ENCODE data around the gene ZBTB32. TPM values are rescaled to one million over a fixed set of nuclear protein-coding genes. Genes with fewer than 3 reads are reported as not detected.

Gene ZBTB32
- total RNA-seq, 1 experiment from 2014 or later = 0.06 TPM

DNA sequence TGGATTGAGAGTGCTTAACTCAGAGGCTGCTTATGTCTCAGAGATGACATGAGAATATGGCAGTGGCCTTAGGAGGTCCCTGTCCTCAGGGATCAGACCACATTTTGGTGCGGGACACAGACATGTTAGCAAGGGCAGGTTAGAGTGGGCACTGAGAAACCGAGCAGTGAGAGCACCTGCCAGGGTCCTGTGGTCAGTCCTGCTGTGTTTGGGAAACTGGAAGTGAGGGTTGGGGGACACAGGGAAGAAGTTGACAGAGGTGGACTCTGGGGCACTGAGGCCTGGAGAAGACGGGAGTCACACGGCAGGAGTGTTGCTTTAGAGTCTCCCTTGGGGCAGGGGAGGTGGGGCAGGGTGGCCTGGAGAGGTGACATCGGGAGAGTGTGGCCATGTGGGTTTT, 30.5 kb downstream of the ZBTB32 start:
- DNase-seq (ENCODE audit: low read depth) = no peak

DNA sequence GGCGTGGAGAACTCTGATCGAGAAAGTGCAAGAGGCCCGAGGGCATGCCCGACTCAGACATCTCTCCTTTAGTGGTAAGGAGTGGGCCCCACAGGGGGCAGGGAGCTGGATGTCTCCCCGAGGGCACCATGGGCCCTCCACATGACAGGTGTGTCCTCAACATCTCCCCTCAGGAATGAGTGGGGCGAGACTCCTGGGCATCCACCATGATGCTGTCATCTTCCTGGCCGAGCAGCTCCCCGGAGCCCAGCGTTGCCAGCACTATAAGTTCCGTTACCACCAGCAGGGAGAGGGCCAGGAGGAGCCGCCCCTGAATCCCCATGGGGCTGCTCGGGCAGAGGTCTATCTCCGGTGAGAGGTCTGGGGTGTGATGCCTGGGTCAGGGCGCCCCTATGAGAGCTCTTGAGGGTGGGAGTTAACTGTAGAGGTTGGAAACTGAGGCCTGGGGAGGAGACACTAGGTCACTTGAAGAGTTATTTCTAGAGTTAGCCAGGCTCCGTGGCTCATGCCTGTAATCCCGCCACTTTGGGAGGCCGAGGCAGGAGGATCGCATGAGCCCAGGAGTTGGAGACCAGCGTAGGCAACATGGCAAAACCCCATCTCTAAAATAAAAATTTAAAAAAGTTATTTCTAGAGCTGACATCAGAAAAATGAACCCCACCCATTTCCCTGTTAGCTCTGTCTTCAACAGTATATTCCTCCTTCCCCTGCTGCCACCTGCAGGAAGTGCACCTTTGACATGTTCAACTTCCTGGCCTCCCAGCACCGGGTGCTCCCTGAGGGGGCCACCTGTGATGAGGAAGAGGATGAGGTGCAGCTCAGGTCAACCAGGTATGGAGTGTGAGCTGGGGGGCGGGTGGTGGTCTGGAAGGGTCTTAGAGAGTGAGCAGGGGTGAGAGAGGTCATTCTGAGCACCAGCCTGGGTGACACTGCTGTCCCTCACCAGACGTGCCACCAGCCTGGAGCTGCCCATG, 32.8 kb downstream of the ZBTB32 start:
- no peak for DNase-seq (ENCODE audit: low read depth)

DNA sequence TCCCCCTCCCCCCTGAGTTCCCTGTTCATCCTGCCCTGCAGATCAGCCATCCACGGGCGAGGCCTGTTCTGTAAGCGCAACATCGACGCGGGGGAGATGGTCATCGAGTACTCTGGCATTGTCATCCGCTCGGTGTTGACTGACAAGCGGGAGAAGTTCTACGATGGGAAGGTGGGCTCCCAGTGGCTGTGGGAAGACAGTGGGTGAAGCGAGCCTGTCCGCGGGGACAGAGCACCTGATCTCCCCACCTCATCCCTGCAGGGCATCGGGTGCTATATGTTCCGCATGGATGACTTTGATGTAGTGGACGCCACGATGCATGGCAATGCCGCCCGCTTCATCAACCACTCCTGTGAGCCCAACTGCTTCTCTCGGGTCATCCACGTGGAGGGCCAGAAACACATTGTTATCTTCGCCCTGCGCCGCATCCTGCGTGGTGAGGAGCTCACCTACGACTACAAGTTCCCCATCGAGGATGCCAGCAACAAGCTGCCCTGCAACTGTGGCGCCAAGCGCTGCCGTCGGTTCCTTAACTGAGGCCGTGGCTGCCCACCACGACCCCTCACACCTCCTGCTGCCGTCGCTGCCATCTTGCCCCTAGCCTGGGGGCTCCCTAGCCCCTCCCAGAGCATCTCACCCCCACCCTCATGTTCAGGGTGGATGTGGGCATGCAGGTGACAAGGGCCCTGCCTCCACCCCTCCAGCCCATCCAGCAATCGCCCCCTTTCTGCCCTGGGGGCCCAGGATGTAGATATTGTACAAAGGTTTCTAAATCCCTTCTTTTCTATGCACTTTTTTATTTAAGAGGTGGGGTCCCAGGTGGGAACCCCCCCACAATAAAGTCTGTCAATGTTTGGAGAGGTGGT, 33.9 kb downstream of the ZBTB32 start:
- no peak for DNase-seq (ENCODE audit: low read depth)

DNA sequence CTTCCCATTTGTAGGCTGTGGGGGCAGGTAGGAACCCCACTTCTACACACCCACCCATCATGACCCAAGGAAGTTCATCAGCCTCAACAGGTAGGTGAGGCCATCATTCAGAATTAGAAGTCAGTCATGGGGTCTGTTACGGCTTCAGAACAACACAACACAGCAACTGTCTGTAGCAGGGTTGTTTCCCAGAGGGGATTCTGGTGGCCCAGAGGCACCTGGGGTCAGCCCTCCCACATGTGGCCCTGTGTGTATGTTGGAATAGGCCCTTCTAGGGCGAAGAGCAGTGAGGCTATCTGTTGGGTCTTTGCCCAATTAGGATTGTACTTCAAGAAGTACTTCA, 34.5 kb downstream of the ZBTB32 start:
- no peak for DNase-seq (ENCODE audit: low read depth)

DNA sequence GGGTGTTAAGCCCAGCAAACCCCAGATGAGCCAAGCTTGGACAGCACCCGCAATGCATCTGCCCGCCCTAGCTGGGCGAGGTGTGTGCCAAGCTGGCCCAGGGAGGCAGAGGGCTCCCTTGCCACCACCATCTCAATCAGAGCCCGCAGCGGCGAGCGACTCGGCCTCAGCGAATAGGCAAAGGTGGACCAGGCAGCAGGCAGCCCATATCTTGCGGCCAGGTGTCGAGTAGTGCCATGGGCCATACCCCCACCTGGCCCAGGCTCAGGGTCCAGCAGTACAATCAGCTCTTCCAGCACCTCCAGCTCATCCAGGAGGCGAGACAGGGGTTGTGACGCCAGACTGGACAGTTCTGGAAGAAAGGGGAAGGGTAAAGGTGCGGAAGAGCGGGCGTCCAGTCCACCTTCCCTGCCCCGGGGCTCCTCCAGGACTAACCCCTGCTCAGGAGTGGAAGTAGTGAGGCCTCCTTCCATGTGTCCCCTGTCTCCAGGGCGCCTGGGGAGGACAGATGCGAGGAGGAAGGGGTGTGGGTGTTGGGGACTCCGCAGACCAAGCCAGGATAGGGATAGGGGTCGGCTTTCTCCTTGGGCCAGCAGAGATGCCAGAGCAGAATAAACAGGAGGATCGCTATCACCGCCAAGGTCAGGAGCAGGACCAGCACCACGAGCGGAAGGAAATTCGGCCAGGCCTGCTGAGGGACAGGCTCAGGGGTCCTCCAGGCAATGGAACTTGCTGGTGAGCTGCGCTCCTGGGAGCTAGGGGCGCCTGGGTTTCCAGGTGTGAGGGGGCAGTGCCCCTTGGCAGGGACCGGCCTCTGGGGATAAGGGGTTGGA, 35.1 kb downstream of the ZBTB32 start:
- DNase-seq (ENCODE audit: low read depth) = no peak

DNA sequence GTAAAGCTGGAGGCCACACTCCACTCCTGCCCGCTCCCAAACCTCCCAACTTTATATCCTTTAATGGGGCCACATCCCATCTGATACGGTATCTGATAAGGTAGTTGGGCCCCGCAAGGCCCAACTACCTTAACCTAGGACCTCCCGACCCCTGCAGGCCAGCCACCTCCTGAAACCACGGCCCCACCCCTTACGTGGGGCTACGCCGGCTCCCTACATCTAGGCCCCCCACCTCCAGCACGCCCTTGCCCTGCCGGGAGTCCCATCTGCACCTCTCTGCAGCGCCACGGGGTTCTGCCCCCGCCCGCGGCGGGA, 35.7 kb downstream of the ZBTB32 start:
- DNase-seq (ENCODE audit: low read depth) = no peak

DNA sequence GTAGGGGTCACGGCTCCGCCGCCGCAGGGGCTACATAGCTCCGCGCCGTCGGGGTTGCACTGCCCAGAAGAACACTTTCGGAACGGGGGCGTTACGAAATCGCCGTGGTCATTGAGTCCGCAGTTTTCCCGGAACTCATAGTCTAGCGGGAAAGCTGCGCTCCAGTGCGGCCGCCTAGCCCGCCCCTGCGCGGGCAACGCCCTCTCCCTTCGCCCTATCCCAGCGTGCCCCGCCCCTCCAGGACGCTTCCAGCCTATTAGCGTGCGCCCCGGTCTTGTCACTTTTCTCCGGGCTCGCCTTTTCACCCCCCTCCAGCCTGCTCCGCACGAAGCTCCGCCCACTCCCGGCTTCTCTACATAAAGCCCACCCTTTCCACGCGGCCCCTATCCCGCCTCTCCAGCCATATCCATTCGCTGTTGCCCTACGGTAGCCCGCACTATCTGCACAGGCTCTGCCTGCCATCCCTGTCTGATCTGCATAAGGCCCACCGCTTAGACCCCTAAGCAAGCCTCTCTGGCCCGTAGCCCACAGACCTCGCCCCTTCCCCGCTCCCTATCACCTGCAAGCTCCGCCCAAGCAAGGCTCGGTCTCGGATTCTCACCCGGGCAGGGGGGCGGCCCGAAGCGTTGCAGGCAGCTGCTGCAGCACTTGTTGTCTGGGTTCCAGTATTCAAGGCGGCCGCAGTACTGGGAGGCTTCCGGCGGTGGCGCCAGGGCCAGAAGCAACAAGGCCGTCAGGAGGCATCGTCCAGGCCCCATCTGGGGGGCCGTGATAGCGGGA, 36.3 kb downstream of the ZBTB32 start:
- peak; percentile 99 for DNase-seq (ENCODE audit: low read depth)

DNA sequence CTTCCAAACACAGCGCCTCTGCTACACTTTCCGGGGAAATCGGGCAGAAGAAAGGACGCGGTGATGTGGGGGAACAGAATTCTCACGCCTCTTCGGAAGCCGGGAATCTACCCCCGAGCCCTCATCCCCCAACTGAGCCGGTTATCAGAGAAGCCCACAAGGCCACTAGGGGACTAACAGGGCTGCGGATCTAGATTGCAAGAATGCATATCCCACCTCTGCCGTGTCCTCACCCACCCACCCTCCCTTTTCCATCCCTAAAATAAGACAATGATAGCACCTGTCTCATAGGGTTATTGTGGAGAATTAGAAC, 36.8 kb downstream of the ZBTB32 start:
- no peak for DNase-seq (ENCODE audit: low read depth)

DNA sequence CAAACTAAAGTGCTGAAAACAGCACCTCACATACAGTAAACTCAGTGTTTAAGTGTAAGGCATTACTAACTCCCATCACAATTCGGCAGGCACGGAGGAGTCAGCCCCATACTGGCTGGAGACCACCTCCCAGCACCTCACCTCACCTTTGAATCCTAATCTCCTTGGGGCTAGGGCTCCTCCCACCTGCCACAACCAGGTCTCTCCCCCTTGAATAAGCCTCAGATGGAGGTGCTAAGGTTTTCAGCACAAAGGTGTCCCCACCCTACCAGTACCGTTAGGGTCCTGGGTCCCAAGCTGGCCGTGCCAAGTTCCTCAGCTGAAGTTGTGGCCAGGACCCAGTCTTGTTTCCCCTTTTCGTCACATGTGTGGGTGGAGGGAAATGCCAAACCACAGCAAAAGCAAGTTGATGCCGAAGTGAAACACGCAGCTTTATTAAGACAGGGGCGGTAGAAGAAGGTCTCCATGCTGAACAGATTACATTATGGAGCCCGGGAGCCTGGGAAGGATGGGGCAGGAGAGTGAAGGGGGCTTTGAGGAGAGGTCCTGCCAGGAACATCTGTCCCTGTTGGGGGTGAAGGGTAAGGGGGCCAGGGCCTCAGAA, 37.9 kb downstream of the ZBTB32 start, which contains the start of gene IGFLR1:
Gene IGFLR1, minus strand, starts transcription at position 332 of the 604 bp plus-strand sequence. CDS start 1,272 bp downstream, outside the sequence.
- no peak for DNase-seq (ENCODE audit: low read depth)

DNA sequence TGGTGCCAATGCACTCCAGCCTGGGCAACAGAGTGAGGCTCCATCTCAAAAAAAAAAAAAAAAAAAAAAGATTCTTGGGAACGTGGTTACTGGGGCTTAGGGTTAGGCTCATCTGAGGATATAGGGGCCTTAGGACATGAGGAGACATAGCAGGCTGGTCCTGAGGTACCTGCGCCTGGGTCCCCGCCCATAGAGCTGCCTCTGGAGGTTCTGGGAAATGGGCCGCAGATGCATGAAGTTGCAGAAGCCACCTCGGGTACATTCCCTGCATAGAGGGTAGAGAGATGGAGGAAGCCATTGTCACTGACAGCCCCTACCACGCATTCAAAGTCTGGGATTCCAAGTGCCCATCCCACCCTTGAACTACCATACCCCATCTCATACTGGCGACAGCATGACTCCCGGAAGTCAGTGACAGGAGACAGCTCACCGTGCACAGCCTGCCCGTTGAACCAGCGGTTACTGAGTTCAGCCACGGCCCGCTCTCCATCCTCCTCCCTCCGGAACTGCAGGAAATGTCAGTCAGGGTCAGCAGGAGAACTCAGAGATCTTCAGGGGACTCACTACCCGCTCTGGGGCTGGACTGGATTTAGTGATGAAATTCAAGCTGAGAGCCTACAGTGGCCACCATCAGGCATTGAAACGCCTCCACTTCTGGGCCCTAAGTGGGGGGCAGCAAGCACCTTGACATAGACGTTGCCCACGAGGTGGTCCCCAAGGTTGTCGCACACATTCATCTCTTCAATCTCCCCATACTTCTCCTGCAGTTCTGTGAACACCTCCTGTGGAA, 39.5 kb downstream of the ZBTB32 start:
- DNase-seq (ENCODE audit: low read depth) = no peak

DNA sequence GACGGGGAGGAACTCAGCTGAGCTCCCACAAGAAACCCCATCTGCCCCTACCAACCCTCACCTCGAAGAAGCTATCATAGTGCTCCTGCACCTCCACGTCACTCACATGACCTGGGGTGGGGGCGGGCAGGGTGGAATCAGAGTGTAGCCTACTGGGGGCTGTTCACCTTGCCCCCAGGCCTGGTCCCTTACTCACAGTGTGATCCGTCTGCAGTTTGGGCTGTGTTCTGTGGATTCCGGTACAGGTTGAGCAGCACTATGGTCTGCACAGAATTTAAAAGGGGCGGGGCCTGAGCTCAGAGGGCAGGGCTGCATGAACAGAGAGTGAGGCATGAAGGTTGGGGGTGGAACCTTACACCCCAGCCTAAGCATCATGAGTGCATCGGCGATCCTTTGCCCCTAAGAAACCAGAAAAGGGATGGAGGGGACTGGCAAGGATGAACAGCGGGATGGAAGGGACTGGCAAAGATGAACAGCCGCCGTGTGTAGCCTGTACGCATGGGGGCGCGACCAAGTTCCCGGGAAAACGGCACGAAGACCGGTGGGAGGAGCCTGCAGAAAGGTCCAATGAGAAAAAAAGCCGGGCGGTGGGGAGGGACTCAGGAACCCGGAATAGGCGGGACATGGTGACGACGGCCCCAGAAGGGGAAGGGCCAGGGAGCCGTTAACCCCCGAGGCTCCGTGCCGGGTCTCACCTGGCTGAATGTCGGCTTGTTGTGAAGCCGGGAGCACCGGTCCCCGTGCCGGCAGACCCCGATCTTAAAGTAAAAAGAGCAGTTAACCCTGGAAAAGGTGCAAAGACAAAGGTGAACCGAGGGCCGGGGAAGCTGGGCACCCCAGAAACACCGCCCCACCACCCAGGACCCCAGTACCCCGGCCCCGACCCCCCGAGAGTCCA, 40.3 kb downstream of the ZBTB32 start:
- DNase-seq (ENCODE audit: low read depth) = peak; percentile 95

DNA sequence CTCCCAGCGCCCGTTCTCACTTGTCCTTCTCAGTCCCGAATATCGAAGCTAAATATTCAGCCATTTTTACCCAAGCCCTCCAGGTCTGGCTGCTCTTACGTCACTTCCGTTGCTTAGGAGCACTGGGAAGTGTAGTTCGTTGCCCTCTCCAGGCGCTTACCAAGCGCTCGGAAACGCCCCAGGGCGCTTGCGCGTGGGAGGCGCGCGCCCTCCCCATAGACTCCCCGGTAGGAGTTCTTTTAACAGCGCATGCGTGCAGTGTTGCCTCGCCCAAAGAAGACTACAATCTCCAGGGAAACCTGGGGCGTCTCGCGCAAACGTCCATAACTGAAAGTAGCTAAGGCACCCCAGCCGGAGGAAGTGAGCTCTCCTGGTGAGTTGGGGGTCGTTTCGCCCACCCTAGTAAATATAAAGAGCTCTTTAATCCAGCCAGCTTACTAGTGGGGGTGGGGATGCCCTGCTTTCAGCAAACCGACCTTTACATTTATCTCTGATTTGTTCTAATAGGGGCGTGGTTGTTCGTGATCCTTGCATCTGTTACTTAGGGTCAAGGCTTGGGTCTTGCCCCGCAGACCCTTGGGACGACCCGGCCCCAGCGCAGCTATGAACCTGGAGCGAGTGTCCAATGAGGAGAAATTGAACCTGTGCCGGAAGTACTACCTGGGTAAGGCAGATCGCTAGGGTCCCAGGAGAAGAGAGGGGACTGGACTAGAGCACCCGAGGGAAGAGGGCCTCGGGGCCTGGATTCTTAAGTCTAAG, 41.1 kb downstream of the ZBTB32 start, which contains the start of the genes PSENEN and U2AF1L4:
Gene PSENEN, plus strand, starts transcription at position 324 of the 759 bp plus-strand sequence. Its CDS starts 280 bp downstream, at position 604.
Gene U2AF1L4, minus strand, starts transcription at position 91 of the 759 bp plus-strand sequence. Its CDS starts 27 bp downstream, at position 64.
- peak; percentile 99 for DNase-seq (ENCODE audit: low read depth)

DNA sequence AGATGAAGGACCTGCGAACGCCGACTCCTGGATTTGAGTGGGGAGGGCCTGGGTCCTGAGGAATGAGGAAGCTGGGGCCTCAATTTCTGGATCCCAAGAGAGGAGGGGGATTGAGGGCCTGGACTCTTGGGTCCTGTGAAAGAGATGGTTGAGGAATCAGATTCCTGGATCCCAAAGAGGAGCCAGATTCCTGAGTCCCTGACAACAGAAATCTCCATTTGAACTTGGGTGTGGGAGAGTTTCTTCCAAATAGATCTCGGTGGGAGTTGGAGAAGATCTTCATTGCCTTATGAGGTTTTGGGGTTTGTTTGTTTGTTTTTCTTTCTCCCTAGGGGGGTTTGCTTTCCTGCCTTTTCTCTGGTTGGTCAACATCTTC, 41.7 kb downstream of the ZBTB32 start:
- no peak for DNase-seq (ENCODE audit: low read depth)

DNA sequence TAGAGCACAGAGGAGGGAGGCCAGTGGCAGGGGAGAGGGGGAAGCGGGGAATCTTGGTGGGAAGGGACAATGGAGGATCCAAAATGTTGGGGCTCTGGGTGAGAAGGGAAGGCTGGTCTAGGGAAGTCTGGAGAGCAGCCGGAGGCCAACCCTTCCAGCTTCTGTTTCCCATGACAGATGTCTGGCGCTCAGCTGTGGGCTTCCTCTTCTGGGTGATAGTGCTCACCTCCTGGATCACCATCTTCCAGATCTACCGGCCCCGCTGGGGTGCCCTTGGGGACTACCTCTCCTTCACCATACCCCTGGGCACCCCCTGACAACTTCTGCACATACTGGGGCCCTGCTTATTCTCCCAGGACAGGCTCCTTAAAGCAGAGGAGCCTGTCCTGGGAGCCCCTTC, 42.2 kb downstream of the ZBTB32 start:
- DNase-seq (ENCODE audit: low read depth) = no peak

DNA sequence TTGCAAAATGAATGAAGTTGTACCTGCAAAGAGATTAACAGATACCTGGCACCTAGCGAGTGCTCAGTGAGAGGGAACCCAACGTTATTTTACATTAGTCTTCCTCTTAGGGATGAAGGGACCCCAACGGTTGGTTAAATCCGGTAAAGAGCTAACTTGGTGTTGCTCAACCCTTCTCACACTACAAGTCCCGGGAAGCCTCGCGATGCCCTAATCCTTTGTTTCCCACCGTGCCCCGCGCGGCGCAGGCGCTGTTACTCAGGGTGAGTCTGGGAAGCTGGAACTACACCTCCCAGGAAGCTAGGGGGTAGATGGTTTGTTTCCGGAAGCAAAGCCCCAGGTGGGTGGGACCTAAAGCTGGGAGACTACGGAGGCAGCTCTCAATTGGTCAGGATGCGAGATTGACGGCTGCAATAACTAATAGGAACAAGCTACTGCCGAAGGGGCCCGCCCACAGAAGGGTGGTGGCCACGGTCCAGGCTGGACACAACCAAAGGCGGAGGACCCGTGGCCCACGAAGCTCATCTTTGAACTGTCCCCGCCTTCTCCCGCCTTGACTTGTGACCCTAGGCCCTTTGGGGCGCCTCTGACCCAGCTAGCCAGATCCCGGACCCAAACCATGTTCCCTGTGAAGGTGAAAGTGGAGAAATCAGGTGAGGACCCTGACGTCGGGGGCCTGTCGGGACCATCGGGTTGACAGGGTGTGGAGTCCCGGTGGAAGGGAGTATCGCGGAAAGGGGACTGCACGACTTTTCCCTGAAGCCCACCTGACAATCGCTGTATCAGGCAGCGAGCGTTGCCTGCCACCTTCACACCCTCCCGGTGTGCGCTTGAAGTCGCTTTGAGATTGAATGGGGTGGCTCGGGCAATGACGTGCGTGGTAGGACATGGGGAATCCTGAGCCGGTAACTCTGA, 44.0 kb downstream of the ZBTB32 start, which contains the start of gene LIN37:
Gene LIN37, plus strand, starts transcription at position 471 of the 915 bp plus-strand sequence. Its CDS starts 149 bp downstream, at position 620.
- DNase-seq (ENCODE audit: low read depth) = peak; percentile 99

DNA sequence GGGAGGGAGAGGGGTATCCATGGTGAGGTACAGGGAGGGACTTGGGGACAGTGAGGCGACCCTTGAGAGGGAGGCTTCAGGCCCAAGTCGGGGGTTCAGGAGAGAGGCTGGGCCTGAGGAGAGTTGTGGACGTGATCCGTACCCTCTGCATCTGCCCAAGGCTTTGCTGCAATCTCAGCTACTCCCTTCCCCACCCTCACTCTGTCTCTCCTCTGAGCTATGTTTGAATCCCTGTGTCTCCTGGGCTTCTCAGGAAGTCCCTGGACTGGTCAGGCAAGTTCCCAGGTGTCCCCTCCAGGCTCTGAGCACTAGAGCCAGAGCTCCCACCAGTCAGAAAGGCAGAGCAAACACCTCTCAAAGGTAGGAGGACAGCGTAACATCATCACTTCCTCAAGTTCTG, 45.8 kb downstream of the ZBTB32 start:
- no peak for DNase-seq (ENCODE audit: low read depth)

Data from Daoy (cell line).